Lower leg skin (tissue), 3 donors: Measurements from ENCODE around the gene FARP1.

Source experiments
- CTCF ChIP-seq, 3 donors: fragments of 450-650 bp; IDR thresholded peaks; one replicate each; pipeline ENCODE4 v1.5.1; 2016; ENCODE audit warnings: antibody characterized with exemption in 3 of 3, mild to moderate bottlenecking in 3 of 3, moderate library complexity in 2 of 3
- POLR2A ChIP-seq, 2 donors: fragments of 450-650 bp; IDR thresholded peaks; one replicate each; pipeline ENCODE4 v1.6.1; 2016 to 2017; ENCODE audit warnings: antibody characterized with exemption in 2 of 2, mild to moderate bottlenecking in 1 of 2, moderate library complexity in 1 of 2

- no peak for TF ChIP-seq CTCF (IDR thresholded peaks at IDR 0.05)
- TF ChIP-seq POLR2A (IDR thresholded peaks at IDR 0.05), result no peak
Measured at GRCh38 chr13:98338310-98338709, 195.4 kb downstream of the FARP1 start.
